ENCODE results near the gene ZNF599.
"Not testable (repeated sequence)": the region's sequence is repeated elsewhere in the genome, so short reads cannot be mapped to it uniquely, and the experiment has no call there.

ZNF599 gene

DNA sequence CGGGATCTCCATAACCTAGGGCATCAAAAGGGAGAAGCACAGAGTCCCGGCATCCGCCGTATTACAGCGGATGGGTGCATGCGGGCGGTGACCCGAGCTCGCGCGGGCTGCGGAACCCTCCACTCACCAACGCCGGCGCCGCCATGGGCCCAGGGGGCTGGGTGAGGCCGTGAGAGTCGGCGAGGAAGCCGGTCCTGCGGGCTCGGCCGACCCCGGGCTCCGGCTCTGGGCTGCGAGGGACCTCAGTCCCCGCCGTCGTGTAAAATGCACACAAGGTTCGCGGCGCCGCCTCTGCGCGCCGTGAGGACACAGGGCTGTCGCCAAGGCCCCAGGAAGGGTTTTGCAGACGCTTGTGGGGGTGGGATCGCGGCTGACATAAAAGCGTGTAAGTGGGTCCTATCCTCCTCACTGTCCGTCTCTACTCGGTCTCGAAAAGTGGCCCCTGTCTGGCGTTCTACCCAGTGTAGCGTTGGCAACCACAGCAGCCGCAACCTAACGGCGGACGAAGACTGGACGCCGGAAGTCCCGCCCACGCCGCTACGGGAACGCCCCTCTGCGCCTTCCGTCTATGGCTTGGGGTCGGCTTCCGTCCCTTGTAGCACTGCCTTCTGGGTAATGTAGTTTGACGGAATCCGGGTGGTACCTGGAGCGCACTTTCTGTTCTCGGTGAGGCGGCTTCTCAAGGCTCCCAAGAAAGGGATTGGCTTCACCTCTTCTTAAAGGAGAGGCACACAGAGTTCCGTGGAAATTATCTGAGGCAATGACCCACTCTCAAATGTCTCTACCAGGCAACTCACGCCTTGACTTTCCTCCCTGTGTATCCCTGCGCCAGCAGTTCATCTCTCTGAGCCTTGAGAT is at the start of gene ZNF599:
Gene ZNF599, minus strand, starts transcription at position 519 of the 858 bp plus-strand sequence. Its CDS starts 374 bp downstream, at position 145.
- DNase-seq = peak; percentile 96

DNA sequence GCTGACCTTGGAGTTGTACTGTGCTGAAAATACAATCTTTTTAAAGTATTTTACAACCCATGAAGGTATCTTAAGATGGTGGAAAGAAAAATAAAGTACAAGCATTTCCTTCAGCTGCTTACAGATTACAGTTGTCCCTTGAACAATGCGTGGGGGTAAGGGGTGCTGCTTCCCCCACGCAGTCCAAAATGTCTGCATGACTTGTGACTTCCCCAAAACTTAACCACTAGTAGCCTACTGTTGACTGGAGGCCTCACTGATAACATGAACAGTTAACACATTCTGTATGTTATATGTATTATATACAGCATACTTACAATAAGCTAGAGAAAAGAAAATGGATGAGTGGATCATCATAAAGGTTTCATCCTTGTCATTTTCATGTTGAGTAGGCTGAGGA is 45.3 kb upstream of the ZNF599 start:
- DNase-seq = no peak

- no peak for DNase-seq
Observed at GRCh38 chr19:34816708-34817107, 43.7 kb upstream of the ZNF599 start.

- no peak for DNase-seq
Observed at GRCh38 chr19:34808566-34808965, 35.6 kb upstream of the ZNF599 start.

GRCh38 chr19:34806976-34807860 is 34.2 kb upstream of the ZNF599 start:
- DNase-seq = no peak

DNA sequence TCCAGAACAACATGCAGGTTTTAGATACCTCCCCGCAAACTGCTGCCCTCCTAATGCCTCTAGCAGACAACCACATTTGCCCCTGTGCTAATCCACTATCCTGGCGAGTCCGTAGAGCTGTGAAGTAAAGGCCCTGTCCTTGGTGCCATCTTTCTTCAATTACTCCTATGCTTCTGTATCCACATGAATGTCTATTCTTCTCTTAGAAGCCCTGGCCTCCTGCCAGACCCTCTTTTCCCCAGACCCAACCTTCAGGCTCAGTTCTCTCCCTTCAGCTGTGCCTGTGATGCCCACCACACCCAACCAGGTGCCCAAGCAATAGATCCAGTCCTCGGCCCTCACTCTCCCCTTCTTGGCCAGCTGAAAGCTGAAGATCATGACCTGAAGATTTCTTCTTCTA is 31.1 kb upstream of the ZNF599 start:
- DNase-seq = no peak

DNA sequence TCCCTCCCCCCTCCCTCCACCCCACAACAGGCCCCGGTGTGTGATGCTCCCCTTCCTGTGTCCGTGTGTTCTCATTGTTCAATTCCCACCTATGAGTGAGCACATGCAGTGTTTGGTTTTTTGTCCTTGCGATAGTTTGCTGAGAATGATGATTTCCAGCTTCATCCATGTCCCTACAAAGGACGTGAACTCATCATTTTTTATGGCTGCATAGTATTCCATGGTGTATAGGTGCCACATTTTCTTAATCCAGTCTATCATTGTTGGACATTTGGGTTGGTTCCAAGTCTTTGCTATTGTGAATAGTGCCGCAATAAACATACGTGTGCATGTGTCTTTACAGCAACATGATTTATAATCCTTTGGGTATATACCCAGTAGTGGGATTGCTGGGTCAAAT is 23.9 kb upstream of the ZNF599 start:
- not testable (repeated sequence) for DNase-seq

GRCh38 chr19:34794066-34794960 is 21.3 kb upstream of the ZNF599 start:
- no peak for DNase-seq

GRCh38 chr19:34793565-34793964 is 20.6 kb upstream of the ZNF599 start:
- no peak for DNase-seq

- DNase-seq = no peak
Observed at GRCh38 chr19:34788074-34788473, 15.1 kb upstream of the ZNF599 start.

- DNase-seq = no peak
Observed at GRCh38 chr19:34787059-34787824, 14.2 kb upstream of the ZNF599 start.

DNA sequence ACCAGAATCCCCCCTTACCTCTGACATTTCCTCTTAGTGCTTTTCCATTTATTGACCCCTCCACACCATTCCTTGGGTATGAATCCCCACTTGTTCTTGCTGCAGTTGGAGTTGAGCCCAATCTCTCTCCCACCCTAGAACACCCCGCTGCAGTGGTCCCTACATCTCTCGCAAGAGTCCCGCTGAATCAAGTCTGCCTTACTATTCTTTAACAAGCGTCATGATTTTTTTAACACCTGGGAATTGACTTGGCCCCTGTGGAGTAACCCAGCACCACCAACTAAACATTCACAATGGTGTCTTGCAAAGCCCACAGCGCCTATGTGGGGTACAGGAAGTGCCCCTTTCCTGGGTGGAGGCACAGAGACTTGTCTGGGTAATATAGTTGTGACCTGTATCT is 13.2 kb upstream of the ZNF599 start:
- DNase-seq = no peak

GRCh38 chr19:34779652-34780051 is 6.6 kb upstream of the ZNF599 start:
- DNase-seq = no peak

DNA sequence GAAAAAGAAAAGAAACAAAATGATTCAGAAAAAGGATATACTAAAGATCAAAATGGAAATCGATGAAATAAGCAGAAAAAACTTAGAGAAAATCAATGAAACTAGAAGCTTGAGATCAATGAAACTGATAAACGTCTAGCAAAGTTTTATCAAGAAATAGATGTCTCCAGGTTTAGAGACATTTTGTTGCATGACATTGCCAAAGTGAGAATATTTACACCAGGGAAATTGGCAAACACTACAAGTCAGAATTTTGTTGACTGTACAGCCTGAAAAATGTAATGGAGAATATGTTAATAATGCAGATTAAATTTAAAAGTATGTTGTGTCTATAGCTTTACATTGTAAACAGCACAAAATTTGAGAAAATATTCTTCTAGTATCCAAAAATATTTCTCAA is 5.3 kb upstream of the ZNF599 start:
- no peak for DNase-seq

GRCh38 chr19:34774857-34775256 is 1.8 kb upstream of the ZNF599 start:
- DNase-seq = no peak

GRCh38 chr19:34773555-34773864 is 495 bp upstream of the ZNF599 start:
- DNase-seq = no peak

GRCh38 chr19:34767951-34768350 is 5.1 kb downstream of the ZNF599 start:
- no peak for DNase-seq

- DNase-seq = no peak
Observed at GRCh38 chr19:34766386-34766785, 6.6 kb downstream of the ZNF599 start.

GRCh38 chr19:34759218-34759917 is 13.6 kb downstream of the ZNF599 start:
- no peak for DNase-seq

- DNase-seq = no peak
Observed at GRCh38 chr19:34757441-34757840, 15.6 kb downstream of the ZNF599 start.

DNA sequence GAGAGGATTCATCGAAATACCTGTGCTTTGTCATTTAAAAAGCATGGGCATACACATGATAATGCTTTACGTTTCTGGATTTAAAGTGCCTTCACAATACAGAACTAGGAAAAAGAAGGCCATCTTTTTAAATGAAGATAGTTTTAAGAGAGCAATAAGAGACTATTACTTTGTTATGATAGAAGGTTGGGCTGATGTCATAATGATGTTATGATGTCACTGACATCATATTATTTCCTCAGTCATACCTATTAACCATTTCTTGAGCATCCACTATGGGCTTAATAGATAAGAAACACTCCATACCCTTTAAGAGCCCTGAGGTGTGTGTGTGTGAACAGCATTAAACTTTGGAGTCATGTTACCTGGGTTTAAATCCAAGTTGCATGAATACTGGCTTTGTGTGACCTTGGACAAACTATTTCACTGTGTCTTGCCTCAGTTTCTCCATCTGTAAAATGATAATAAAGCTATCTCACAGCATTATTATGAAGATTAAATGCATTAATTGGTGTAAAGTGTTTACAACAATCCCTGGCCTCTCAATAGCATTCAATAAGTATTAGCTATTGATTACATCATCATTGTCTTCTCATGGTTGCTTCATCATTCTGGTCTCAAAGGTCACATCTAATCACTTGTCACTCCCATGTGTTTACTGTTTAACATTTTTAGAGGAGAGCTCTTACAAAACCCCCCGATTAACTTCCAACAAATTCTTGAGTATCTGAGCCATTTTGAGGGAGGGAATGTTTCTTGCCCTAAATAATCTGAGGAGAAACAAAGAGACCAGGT is 27.9 kb downstream of the ZNF599 start:
- no peak for DNase-seq
